ENCODE results near the gene LTBP3.

The LTBP3 gene

GRCh38 chr11:65529475-65530156 lies 28.5 kb downstream of the LTBP3 start:
- no peaks in the 10 kb centered on the region for H3K27me3 ChIP-seq (ENCODE audit: control insufficient read depth in 1 of 2, insufficient read depth in 1 of 2, low read length in 2 of 2)
- no peak overlapping the region for H3K14ac ChIP-seq (ENCODE audit: low read length in 2 of 2)
- H4K8ac ChIP-seq (ENCODE audit: low read length): no peak overlapping the region
- no peak overlapping the region for H4K91ac ChIP-seq (ENCODE audit: low read length)
- H2BK5ac ChIP-seq (ENCODE audit: low read depth, low read length, poor library complexity, severe bottlenecking): no peak overlapping the region
- no peak overlapping the region for H2BK120ac ChIP-seq (ENCODE audit: low read depth, low read length)
- no peak overlapping the region for H3K4me3 ChIP-seq (ENCODE audit: insufficient read depth in 1 of 2, low read depth in 1 of 2, low read length in 2 of 2)
- H2BK12ac ChIP-seq (ENCODE audit: low read length in 2 of 2): no peak overlapping the region
- H3K36me3 ChIP-seq (ENCODE audit: control insufficient read depth in 1 of 2, insufficient read depth in 2 of 2, low read depth in 1 of 2, low read length in 2 of 2): peaks cover 74 to 78% of the 10 kb centered on the region in 2 experiments
- H3K9ac ChIP-seq (ENCODE audit: low read length): peak overlapping the region; percentile 4
- H2BK15ac ChIP-seq (ENCODE audit: low read depth, poor library complexity, severe bottlenecking): no peak overlapping the region
- peaks cover 42% of the 10 kb centered on the region for H3K79me1 ChIP-seq (replicated peaks; ENCODE audit: low read length, poor library complexity, severe bottlenecking)
- H2AFZ ChIP-seq (ENCODE audit: low read depth, low read length): no peak overlapping the region
- H3K23ac ChIP-seq (ENCODE audit: low read length in 2 of 2): no peak overlapping the region
- no peak overlapping the region for H3K18ac ChIP-seq (ENCODE audit: low read depth in 1 of 2, low read length in 2 of 2)
- H3K4me2 ChIP-seq (ENCODE audit: low read length, poor library complexity, severe bottlenecking): no peak overlapping the region
- WGBS: 92% methylated on average over 10 of the region's 10 CpGs
- no peaks in the 10 kb centered on the region for H3K9me3 ChIP-seq (ENCODE audit: control insufficient read depth, low read length)
- no peak overlapping the region for H3K4ac ChIP-seq (ENCODE audit: low read depth in 1 of 2, low read length in 2 of 2)
- DNase-seq: no peak
- no peak overlapping the region for H3K27ac ChIP-seq (ENCODE audit: low read length, poor library complexity, severe bottlenecking)
- no peak overlapping the region for H2AK5ac ChIP-seq (ENCODE audit: low read length, severe bottlenecking)
- peaks cover 26% of the 10 kb centered on the region for H3K4me1 ChIP-seq (ENCODE audit: control insufficient read depth, insufficient read depth, low read depth, low read length)

- Histone ChIP-seq H3K9ac (ENCODE audit: low read length) (no peak overlapping the region), H2AFZ (ENCODE audit: low read depth, low read length) (no peak overlapping the region), H3K27me3 (ENCODE audit: control insufficient read depth in 1 of 2, insufficient read depth in 1 of 2, low read length in 2 of 2) (no peaks in the 10 kb centered on the region), H3K4me1 (ENCODE audit: control insufficient read depth, insufficient read depth, low read depth, low read length) (peaks cover 32% of the 10 kb centered on the region), H3K18ac (ENCODE audit: low read depth in 1 of 2, low read length in 2 of 2) (no peak overlapping the region), H3K79me1 (replicated peaks; ENCODE audit: low read length, poor library complexity, severe bottlenecking) (peaks cover 45% of the 10 kb centered on the region), H2BK15ac (ENCODE audit: low read depth, poor library complexity, severe bottlenecking) (no peak overlapping the region), H4K91ac (ENCODE audit: low read length) (no peak overlapping the region), H2AK5ac (ENCODE audit: low read length, severe bottlenecking) (no peak overlapping the region), H3K4me2 (ENCODE audit: low read length, poor library complexity, severe bottlenecking) (no peak overlapping the region), H3K14ac (ENCODE audit: low read length in 2 of 2) (no peak overlapping the region), H4K8ac (ENCODE audit: low read length) (no peak overlapping the region), H3K4ac (ENCODE audit: low read depth in 1 of 2, low read length in 2 of 2) (no peak overlapping the region), H3K23ac (ENCODE audit: low read length in 2 of 2) (no peak overlapping the region), H3K36me3 (ENCODE audit: control insufficient read depth in 1 of 2, insufficient read depth in 2 of 2, low read depth in 1 of 2, low read length in 2 of 2) (peaks cover 71 to 73% of the 10 kb centered on the region in 2 experiments), H2BK120ac (ENCODE audit: low read depth, low read length) (no peak overlapping the region), H2BK5ac (ENCODE audit: low read depth, low read length, poor library complexity, severe bottlenecking) (no peak overlapping the region), H3K9me3 (ENCODE audit: control insufficient read depth, low read length) (no peaks in the 10 kb centered on the region), H3K4me3 (ENCODE audit: insufficient read depth in 1 of 2, low read depth in 1 of 2, low read length in 2 of 2) (no peak overlapping the region), H2BK12ac (ENCODE audit: low read length in 2 of 2) (no peak overlapping the region), H3K27ac (ENCODE audit: low read length, poor library complexity, severe bottlenecking) (no peak overlapping the region)
- 90% methylated on average over 12 of the region's 12 CpGs for WGBS
- DNase-seq: no peak
Measured at GRCh38 chr11:65528819-65529350, 29.3 kb downstream of the LTBP3 start.

DNA sequence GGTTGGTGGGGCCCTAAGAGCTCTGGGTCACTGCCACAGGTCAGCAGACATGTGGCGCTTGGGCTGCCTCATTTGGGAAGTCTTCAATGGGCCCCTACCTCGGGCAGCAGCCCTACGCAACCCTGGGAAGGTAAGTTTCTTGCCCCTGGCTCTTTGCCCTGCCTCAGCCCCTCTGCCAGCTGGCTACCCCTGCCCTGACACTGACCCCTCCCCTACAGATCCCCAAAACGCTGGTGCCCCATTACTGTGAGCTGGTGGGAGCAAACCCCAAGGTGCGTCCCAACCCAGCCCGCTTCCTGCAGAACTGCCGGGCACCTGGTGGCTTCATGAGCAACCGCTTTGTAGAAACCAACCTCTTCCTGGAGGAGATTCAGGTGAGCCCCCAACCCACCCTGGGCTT lies 31.4 kb downstream of the LTBP3 start:
- Histone ChIP-seq H3K4me1 (ENCODE audit: control insufficient read depth, insufficient read depth, low read depth, low read length) (peaks cover 37% of the 10 kb centered on the region), H3K9me3 (ENCODE audit: control insufficient read depth, low read length) (no peaks in the 10 kb centered on the region), H4K8ac (ENCODE audit: low read length) (no peak overlapping the region), H3K4me2 (ENCODE audit: low read length, poor library complexity, severe bottlenecking) (no peak overlapping the region), H4K91ac (ENCODE audit: low read length) (no peak overlapping the region), H3K9ac (ENCODE audit: low read length) (peak overlapping the region; percentile 98), H3K27me3 (ENCODE audit: control insufficient read depth in 1 of 2, insufficient read depth in 1 of 2, low read length in 2 of 2) (no peaks in the 10 kb centered on the region), H3K79me1 (replicated peaks; ENCODE audit: low read length, poor library complexity, severe bottlenecking) (peaks cover 37% of the 10 kb centered on the region), H3K36me3 (ENCODE audit: control insufficient read depth in 1 of 2, insufficient read depth in 2 of 2, low read depth in 1 of 2, low read length in 2 of 2) (peaks cover 53 to 54% of the 10 kb centered on the region in 2 experiments), H2BK120ac (ENCODE audit: low read depth, low read length) (no peak overlapping the region), H2AFZ (ENCODE audit: low read depth, low read length) (no peak overlapping the region), H3K23ac (ENCODE audit: low read length in 2 of 2) (peak overlapping the region in 1 of 2 experiments; percentile 14), H3K14ac (ENCODE audit: low read length in 2 of 2) (no peak overlapping the region), H3K27ac (ENCODE audit: low read length, poor library complexity, severe bottlenecking) (no peak overlapping the region), H2BK12ac (ENCODE audit: low read length in 2 of 2) (no peak overlapping the region), H2BK5ac (ENCODE audit: low read depth, low read length, poor library complexity, severe bottlenecking) (no peak overlapping the region), H2AK5ac (ENCODE audit: low read length, severe bottlenecking) (no peak overlapping the region), H2BK15ac (ENCODE audit: low read depth, poor library complexity, severe bottlenecking) (no peak overlapping the region), H3K18ac (ENCODE audit: low read depth in 1 of 2, low read length in 2 of 2) (no peak overlapping the region), H3K4me3 (ENCODE audit: insufficient read depth in 1 of 2, low read depth in 1 of 2, low read length in 2 of 2) (peak overlapping the region in 1 of 2 experiments; percentile 97), H3K4ac (ENCODE audit: low read depth in 1 of 2, low read length in 2 of 2) (no peak overlapping the region)
- WGBS: 97% methylated on average over 8 of the region's 8 CpGs
- no peak for DNase-seq

DNA sequence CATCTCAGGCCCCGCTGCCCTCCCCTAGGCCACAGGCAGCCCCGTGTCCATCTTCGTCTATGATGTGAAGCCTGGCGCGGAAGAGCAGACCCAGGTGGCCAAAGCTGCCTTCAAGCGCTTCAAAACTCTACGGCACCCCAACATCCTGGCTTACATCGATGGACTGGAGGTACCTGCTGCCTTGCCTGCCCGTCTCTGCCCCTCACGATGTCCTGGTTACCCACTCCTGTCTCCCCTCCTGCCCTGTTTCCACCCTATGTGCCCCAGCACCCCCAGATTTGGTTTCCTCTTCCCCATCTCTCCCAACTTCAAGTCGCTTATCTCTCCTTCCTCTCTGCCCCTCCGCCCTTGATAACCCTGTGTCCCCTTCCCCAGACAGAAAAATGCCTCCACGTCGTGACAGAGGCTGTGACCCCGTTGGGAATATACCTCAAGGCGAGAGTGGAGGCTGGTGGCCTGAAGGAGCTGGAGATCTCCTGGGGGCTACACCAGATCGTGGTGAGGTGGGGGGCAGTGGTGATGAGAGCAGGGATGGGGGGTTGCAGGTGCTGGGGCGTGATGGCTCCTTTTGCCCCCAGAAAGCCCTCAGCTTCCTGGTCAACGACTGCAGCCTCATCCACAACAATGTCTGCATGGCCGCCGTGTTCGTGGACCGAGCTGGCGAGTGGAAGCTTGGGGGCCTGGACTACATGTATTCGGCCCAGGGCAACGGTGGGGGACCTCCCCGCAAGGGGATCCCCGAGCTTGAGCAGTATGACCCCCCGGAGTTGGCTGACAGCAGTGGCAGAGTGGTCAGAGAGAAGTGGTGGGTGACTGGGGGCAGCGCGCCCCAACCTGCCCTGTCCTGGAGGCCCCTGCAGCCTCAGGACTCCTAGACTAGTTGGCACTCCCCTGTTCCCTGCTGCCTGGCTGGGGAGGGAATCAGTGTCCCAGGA lies 32.3 kb downstream of the LTBP3 start:
- peak overlapping the region; percentile 23 for H2AFZ ChIP-seq (ENCODE audit: low read depth, low read length)
- peak overlapping the region; percentile 98 for H3K9ac ChIP-seq (ENCODE audit: low read length)
- WGBS: 63% methylated on average over 30 of the region's 31 CpGs
- no peaks in the 10 kb centered on the region for H3K27me3 ChIP-seq (ENCODE audit: control insufficient read depth in 1 of 2, insufficient read depth in 1 of 2, low read length in 2 of 2)
- peak overlapping the region; percentile 80 for H2BK120ac ChIP-seq (ENCODE audit: low read depth, low read length)
- peak overlapping the region; percentile 57 for H2AK5ac ChIP-seq (ENCODE audit: low read length, severe bottlenecking)
- peak overlapping the region; percentile 2 to 73 for H3K23ac ChIP-seq (ENCODE audit: low read length in 2 of 2)
- peak overlapping the region in 1 of 2 experiments; percentile 86 for H3K14ac ChIP-seq (ENCODE audit: low read length in 2 of 2)
- no peak overlapping the region for H2BK5ac ChIP-seq (ENCODE audit: low read depth, low read length, poor library complexity, severe bottlenecking)
- no peak for DNase-seq
- peak overlapping the region; percentile 10 for H3K27ac ChIP-seq (ENCODE audit: low read length, poor library complexity, severe bottlenecking)
- peak overlapping the region in 1 of 2 experiments; percentile 45 for H2BK12ac ChIP-seq (ENCODE audit: low read length in 2 of 2)
- H3K4me2 ChIP-seq (ENCODE audit: low read length, poor library complexity, severe bottlenecking): peak overlapping the region; percentile 88
- H3K36me3 ChIP-seq (ENCODE audit: control insufficient read depth in 1 of 2, insufficient read depth in 2 of 2, low read depth in 1 of 2, low read length in 2 of 2): peaks cover 44% of the 10 kb centered on the region in 2 experiments
- H3K4me1 ChIP-seq (ENCODE audit: control insufficient read depth, insufficient read depth, low read depth, low read length): peaks cover 37% of the 10 kb centered on the region
- H3K4ac ChIP-seq (ENCODE audit: low read depth in 1 of 2, low read length in 2 of 2): peak overlapping the region; percentile 95 to 98
- H2BK15ac ChIP-seq (ENCODE audit: low read depth, poor library complexity, severe bottlenecking): no peak overlapping the region
- H3K4me3 ChIP-seq (ENCODE audit: insufficient read depth in 1 of 2, low read depth in 1 of 2, low read length in 2 of 2): peak overlapping the region; percentile 97 to 98
- peak overlapping the region; percentile 59 for H4K8ac ChIP-seq (ENCODE audit: low read length)
- H3K9me3 ChIP-seq (ENCODE audit: control insufficient read depth, low read length): no peaks in the 10 kb centered on the region
- peak overlapping the region; percentile 58 to 99 for H3K18ac ChIP-seq (ENCODE audit: low read depth in 1 of 2, low read length in 2 of 2)
- peak overlapping the region; percentile 97 for H4K91ac ChIP-seq (ENCODE audit: low read length)
- peaks cover 28% of the 10 kb centered on the region for H3K79me1 ChIP-seq (replicated peaks; ENCODE audit: low read length, poor library complexity, severe bottlenecking)

Measured in mesenchymal stem cell (in vitro differentiated cells and primary cell).